GM15510 (cell line): ENCODE results near the gene FBN2.

ENCODE experiments used
- POLR2A ChIP-seq: IDR thresholded peaks from 3 replicates; pipeline ENCODE4 v1.6.1; 2011; ENCODE audit warnings: borderline replicate concordance; ENCODE audit not compliant: insufficient read length; ENCODE audit errors: extremely low read depth

FBN2 gene

GRCh38 chr5:128513806-128514205 lies 24.2 kb downstream of the FBN2 start:
- no peak for TF ChIP-seq POLR2A

DNA sequence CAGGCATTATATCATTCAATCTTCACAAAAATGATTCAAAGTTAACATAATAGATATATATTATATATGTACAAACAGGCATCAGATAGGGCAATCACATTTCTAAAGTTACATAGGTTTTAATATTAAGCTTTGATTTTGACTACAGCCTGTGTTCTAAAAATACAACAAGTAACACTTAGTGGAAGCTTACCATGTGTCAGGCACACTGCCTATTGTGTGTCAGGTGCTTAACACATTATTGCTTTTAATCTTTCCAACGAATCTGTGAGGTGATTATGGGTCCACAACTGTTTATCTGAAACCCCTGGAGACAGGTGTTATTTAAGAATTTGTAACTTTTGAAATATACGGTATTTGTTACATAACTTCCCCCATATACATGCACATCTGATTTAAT lies 25.2 kb downstream of the FBN2 start:
- TF ChIP-seq POLR2A = no peak

DNA sequence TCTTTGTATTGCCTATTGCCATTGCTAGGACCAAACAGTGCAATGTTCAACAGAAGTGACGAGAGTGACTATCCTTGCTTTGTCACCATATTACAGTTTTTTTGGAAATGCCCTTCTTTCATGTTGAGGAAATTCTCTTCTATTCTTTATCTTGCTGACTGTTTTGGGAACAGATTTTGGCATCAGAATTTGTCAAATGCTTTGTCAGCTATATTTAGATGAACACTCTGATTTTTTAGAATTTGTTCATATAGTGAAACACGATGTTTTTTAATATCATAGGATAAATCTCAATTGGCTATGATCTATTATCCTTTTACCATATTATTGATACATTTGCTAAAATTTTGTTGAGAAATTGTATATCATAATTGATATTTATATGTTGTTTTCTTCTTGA lies 31.4 kb downstream of the FBN2 start:
- TF ChIP-seq POLR2A = no peak

- TF ChIP-seq POLR2A = no peak
Observed at GRCh38 chr5:128498844-128499455, 39.1 kb downstream of the FBN2 start.

- no peak for TF ChIP-seq POLR2A
Observed at GRCh38 chr5:128494516-128494915, 43.5 kb downstream of the FBN2 start.

GRCh38 chr5:128493657-128494329 lies 44.3 kb downstream of the FBN2 start:
- TF ChIP-seq POLR2A = no peak

- TF ChIP-seq POLR2A = no peak
Observed at GRCh38 chr5:128491291-128491690, 46.8 kb downstream of the FBN2 start.

DNA sequence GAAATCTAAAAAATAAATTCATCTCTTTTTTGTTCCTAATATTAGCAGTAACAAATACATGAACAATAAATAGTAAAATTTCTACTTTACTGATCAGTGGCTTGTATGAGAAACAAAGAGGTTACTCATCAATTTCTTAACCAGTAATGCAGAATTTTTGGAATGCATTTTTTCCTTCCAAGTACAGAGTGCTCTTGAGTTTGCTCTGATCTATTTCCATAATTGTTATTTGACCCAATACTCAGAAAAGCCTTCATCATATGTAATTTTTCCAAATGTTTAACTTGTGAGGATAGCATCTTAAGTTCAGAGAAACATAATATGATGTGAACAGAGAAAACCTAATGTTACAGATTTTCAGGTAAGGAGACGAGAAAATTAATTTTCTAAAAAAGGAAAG lies 47.3 kb downstream of the FBN2 start:
- TF ChIP-seq POLR2A = no peak

DNA sequence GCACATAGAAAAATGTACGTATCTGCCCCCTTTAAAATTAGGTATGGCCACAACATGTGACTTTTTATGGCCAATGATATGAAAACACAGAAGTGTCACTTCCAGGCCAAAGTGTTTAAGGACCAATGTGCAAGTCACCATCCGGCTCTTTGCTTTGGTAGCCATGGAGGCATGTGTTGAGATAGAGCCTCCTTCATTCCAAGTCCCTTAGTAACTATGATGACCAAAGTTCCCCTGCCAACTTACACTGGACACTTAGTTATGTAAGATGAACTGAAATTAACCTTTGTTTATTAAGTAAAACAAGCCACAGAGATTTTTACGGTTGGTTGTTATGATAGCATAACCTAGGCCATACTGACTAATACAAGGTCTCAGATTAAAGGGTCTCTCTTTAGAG lies 51.0 kb downstream of the FBN2 start:
- TF ChIP-seq POLR2A = no peak

- no peak for TF ChIP-seq POLR2A
Observed at GRCh38 chr5:128483738-128484137, 54.3 kb downstream of the FBN2 start.

DNA sequence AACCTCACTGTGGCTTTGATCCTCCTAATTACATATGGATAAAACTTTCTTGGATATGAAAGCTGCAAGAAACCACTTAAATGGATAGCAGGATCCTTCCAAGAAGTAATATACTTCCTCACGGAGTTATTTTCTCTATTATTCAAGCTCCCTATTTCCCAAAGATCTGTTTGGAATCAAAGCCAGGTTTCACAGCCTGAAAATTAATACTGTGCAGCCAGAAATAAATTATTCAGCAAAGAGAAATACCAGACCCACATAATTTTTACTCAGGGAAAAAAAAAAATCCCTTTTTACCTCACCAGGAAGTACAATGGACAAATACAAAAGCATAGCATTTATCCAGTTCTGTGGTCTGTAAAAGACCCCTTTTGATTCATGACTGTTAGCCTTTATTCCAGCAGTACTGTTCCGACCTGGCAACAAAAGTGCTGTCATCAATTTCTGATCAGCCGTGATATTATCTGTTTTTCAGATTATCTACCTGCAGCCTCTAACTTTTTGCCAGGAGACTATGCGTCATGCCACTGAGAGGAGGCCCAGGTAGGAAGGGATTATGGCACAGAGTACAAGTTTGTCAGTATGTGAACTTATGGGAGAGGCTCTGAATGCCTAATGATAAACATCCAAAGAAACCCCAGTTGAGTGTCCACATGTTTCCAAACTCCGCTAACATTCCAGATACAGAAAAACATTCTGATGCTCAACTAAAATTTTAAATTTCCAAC lies 57.0 kb downstream of the FBN2 start:
- TF ChIP-seq POLR2A = no peak

GRCh38 chr5:128480158-128480557 lies 57.9 kb downstream of the FBN2 start:
- no peak for TF ChIP-seq POLR2A

- no peak for TF ChIP-seq POLR2A
Observed at GRCh38 chr5:128478386-128479368, 59.4 kb downstream of the FBN2 start.

GRCh38 chr5:128477944-128478343 lies 60.1 kb downstream of the FBN2 start:
- no peak for TF ChIP-seq POLR2A

DNA sequence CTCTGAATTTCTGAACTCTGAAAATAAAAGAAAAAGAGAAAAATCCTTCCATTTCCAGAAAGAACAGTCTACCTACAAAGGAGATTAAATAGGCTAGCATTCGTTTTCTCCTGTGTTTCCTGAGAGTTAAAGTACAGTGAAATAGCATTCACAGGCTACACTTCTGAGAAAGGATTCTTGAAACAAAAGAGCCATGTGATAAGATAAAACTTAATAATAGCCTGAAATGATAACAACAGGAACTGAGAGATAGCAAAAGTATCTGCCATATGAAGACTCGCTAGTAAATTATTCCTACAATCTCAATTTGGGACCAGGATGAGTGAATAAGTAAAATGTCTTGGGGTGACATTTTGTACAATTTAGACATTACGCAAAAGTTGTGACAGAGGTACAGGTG lies 62.4 kb downstream of the FBN2 start:
- TF ChIP-seq POLR2A = no peak

GRCh38 chr5:128472919-128473318 lies 65.1 kb downstream of the FBN2 start:
- no peak for TF ChIP-seq POLR2A

DNA sequence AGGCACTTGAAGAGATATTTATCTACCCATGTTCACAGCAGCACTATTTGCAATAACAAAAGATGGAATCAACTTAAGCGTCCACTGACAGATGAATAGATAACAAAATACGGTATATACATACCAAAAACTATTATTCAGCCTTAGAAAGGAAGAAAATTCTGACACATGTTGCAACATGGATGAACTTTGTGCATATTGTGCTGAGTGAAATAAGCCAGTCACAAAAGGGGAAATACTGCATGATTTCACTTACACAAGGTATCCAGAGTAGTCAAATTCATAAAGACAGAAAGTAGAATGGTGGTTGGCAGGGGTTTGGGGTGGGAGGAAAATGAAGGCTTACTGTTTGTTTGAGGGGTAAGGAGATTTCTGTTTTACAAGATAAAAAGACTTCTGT lies 66.0 kb downstream of the FBN2 start:
- TF ChIP-seq POLR2A = no peak
